IMR-90 (cell line): Measurements from ENCODE around the gene IGFBP7. TPM values are rescaled to one million over a fixed set of nuclear protein-coding genes. Genes with fewer than 3 reads are reported as not detected.

Source experiments
- ATAC-seq: fragments of 200-7000 bp; cut with Tn5 transposase; 2 replicates; pipeline ENCODE4 v1.9.1; 2020; ENCODE audit warnings: low read depth, mild to moderate bottlenecking, moderate library complexity
- BruUV-seq: library from RNA; stranded (reverse); fragments of 400-500 nt; replicated peaks from 2 replicates; lab custom pipeline; 2021; lab: Mats Ljungman, UMichigan
- CTCF ChIA-PET: fragments of 300-600 bp; formaldehyde crosslinking; extraction: SDS; loops from one replicate; lab custom pipeline; 2021; ENCODE audit warnings: antibody characterized with exemption; lab: Yijun Ruan, JAX
- POLR2A ChIA-PET: fragments of 300-600 bp; sonication (Branson Sonifier 250); formaldehyde crosslinking; loops from one replicate; lab custom pipeline; 2022; ENCODE audit warnings: antibody characterized with exemption; ENCODE audit not compliant: unreplicated experiment; lab: Charles Lee
- DNase-seq: peaks from one replicate; pipeline ENCODE4 v3.0.0; 2013
- H2AFZ ChIP-seq: replicated peaks from 2 replicates; pipeline ENCODE3; 2013; ENCODE audit warnings: low read length, mild to moderate bottlenecking; ENCODE audit not compliant: poor library complexity
- H2AK5ac ChIP-seq: 2 replicates; pipeline ENCODE4 v1.6.1; 2013; ENCODE audit warnings: low read depth, low read length, inconsistent platforms
- H2AK9ac ChIP-seq: replicated peaks from 2 replicates; pipeline ENCODE3; 2013; ENCODE audit warnings: mild to moderate bottlenecking, low read depth, low read length, moderate library complexity; ENCODE audit not compliant: poor library complexity
- H2BK120ac ChIP-seq: 2 replicates; pipeline ENCODE4 v1.6.1; 2013; ENCODE audit warnings: low read depth, low read length, inconsistent platforms
- H2BK15ac ChIP-seq: 3 replicates; pipeline ENCODE4 v1.6.1; 2013; ENCODE audit warnings: low read depth, low read length, inconsistent platforms
- H2BK20ac ChIP-seq: 2 replicates; pipeline ENCODE4 v1.6.1; 2013; ENCODE audit warnings: low read depth, mild to moderate bottlenecking, inconsistent platforms, low read length, moderate library complexity
- H2BK5ac ChIP-seq: 2 replicates; pipeline ENCODE4 v1.6.1; 2013; ENCODE audit warnings: mild to moderate bottlenecking, low read depth, low read length, inconsistent platforms; ENCODE audit not compliant: poor library complexity, severe bottlenecking
- H3K14ac ChIP-seq: replicated peaks from 2 replicates; pipeline ENCODE4 v1.6.1; 2013; ENCODE audit warnings: low read depth, low read length, inconsistent platforms
- H3K18ac ChIP-seq: 2 replicates; pipeline ENCODE4 v1.6.1; 2013; ENCODE audit warnings: low read depth, low read length, control low read depth
- H3K23ac ChIP-seq: 2 replicates; pipeline ENCODE4 v1.6.1; 2013; ENCODE audit warnings: low read depth, low read length, inconsistent platforms
- H3K27ac ChIP-seq: 2 replicates; pipeline ENCODE4 v1.5.1; 2013; ENCODE audit warnings: mild to moderate bottlenecking, control low read depth, low read length; ENCODE audit not compliant: insufficient read depth
- H3K27me3 ChIP-seq: 2 replicates; pipeline ENCODE4 v1.6.1; 2013; ENCODE audit warnings: low read length; ENCODE audit not compliant: control insufficient read depth, insufficient read depth
- H3K36me3 ChIP-seq: 2 replicates; pipeline ENCODE4 v1.6.1; 2013; ENCODE audit warnings: low read length, mixed read lengths; ENCODE audit not compliant: control insufficient read depth, insufficient read depth
- H3K4ac ChIP-seq: 2 replicates; pipeline ENCODE4 v1.6.1; 2013; ENCODE audit warnings: low read depth, low read length, inconsistent platforms
- H3K4me1 ChIP-seq: 2 replicates; pipeline ENCODE4 v1.6.1; 2013; ENCODE audit warnings: low read length, mixed read lengths; ENCODE audit not compliant: control insufficient read depth, insufficient read depth
- H3K4me2 ChIP-seq: 2 replicates; pipeline ENCODE4 v1.6.1; 2013; ENCODE audit warnings: low read depth, mild to moderate bottlenecking, control low read depth, low read length, moderate library complexity
- H3K4me3 ChIP-seq: 2 replicates; pipeline ENCODE4 v1.5.1; 2013; ENCODE audit warnings: low read depth, mild to moderate bottlenecking, control low read depth, low read length, moderate library complexity; ENCODE audit not compliant: insufficient read depth
- H3K56ac ChIP-seq: 2 replicates; pipeline ENCODE4 v1.6.1; 2013; ENCODE audit warnings: low read length, inconsistent platforms; ENCODE audit not compliant: insufficient read depth; ENCODE audit errors: extremely low read depth
- H3K79me1 ChIP-seq, 2 experiments: 2 replicates each; pipeline ENCODE4 v1.6.1; 2013; ENCODE audit warnings: low read length in 2 of 2, inconsistent platforms in 1 of 2, low read depth in 1 of 2
- H3K9ac ChIP-seq: 2 replicates; pipeline ENCODE4 v1.6.1; 2013; ENCODE audit warnings: low read depth, low read length, control low read depth
- H3K9me1 ChIP-seq: 2 replicates; pipeline ENCODE4 v1.6.1; 2013; ENCODE audit warnings: low read length, inconsistent platforms; ENCODE audit not compliant: insufficient read depth
- H3K9me3 ChIP-seq: 2 replicates; pipeline ENCODE4 v1.6.1; 2013; ENCODE audit warnings: low read length; ENCODE audit not compliant: control insufficient read depth, insufficient read depth
- H4K20me1 ChIP-seq: 2 replicates; pipeline ENCODE4 v1.6.1; 2013; ENCODE audit warnings: low read length, inconsistent platforms; ENCODE audit not compliant: insufficient read depth
- H4K5ac ChIP-seq: 2 replicates; pipeline ENCODE4 v1.6.1; 2013; ENCODE audit warnings: mild to moderate bottlenecking, low read depth, low read length, control low read depth
- H4K8ac ChIP-seq, 2 experiments: 2 replicates each; pipeline ENCODE4 v1.6.1; 2013; ENCODE audit warnings: low read depth in 2 of 2, low read length in 2 of 2, control low read depth in 1 of 2, inconsistent platforms in 1 of 2
- H4K91ac ChIP-seq: 2 replicates; pipeline ENCODE4 v1.6.1; 2013; ENCODE audit warnings: low read depth, low read length, inconsistent platforms; ENCODE audit not compliant: insufficient read depth
- BHLHE40 ChIP-seq: fragments of 150-350 bp; IDR thresholded peaks from 2 replicates; pipeline ENCODE4 v1.6.1; 2016; ENCODE audit warnings: mild to moderate bottlenecking, low read depth, low read length
- CEBPB ChIP-seq: IDR thresholded peaks from 2 replicates; pipeline ENCODE4 v1.6.1; 2012; ENCODE audit warnings: low read depth, low read length, improper control_type of control experiment
- CHD1 ChIP-seq: IDR thresholded peaks from 2 replicates; pipeline ENCODE4 v1.6.1; 2012; ENCODE audit warnings: low read depth, low read length, improper control_type of control experiment
- FOS ChIP-seq: fragments of 150-350 bp; IDR thresholded peaks from 2 replicates; pipeline ENCODE4 v1.6.1; 2016; ENCODE audit warnings: low read depth, low read length
- MAFK ChIP-seq: IDR thresholded peaks from 2 replicates; pipeline ENCODE4 v1.6.1; 2012; ENCODE audit warnings: low read depth, low read length, improper control_type of control experiment
- MAZ ChIP-seq: IDR thresholded peaks from 2 replicates; pipeline ENCODE4 v1.6.1; 2012; ENCODE audit warnings: low read depth, mild to moderate bottlenecking, low read length, improper control_type of control experiment, moderate library complexity, borderline replicate concordance
- MXI1 ChIP-seq: IDR thresholded peaks from 2 replicates; pipeline ENCODE4 v1.6.1; 2012; ENCODE audit warnings: low read depth, mild to moderate bottlenecking, low read length, moderate library complexity, borderline replicate concordance
- NFE2L2 ChIP-seq: fragments of 150-350 bp; IDR thresholded peaks from 2 replicates; pipeline ENCODE4 v1.6.1; 2016; ENCODE audit warnings: low read depth, mild to moderate bottlenecking, low read length
- POLR2A ChIP-seq: IDR thresholded peaks from 2 replicates; pipeline ENCODE4 v1.6.1; 2012; ENCODE audit warnings: mild to moderate bottlenecking, low read depth, low read length
- RAD21 ChIP-seq: IDR thresholded peaks from 2 replicates; pipeline ENCODE4 v1.6.1; 2012; ENCODE audit warnings: low read length, improper control_type of control experiment
- RCOR1 ChIP-seq: IDR thresholded peaks from 2 replicates; pipeline ENCODE4 v1.6.1; 2012; ENCODE audit warnings: mild to moderate bottlenecking, low read length, improper control_type of control experiment; ENCODE audit not compliant: insufficient replicate concordance
- RFX5 ChIP-seq: IDR thresholded peaks from 2 replicates; pipeline ENCODE4 v1.8.0; 2012; ENCODE audit warnings: low read depth, mild to moderate bottlenecking, low read length, moderate library complexity
- SMC3 ChIP-seq: fragments of 150-350 bp; IDR thresholded peaks from 2 replicates; pipeline ENCODE4 v1.6.1; 2016; ENCODE audit warnings: low read depth, mild to moderate bottlenecking, antibody characterized with exemption, low read length, moderate library complexity
- WGBS, 2 experiments: methylation state at CpG; one replicate each; pipeline versions ENCODE4 v1.1.5 to v1.1.7; 2013; ENCODE audit warnings: missing lambda C conversion rate in 2 of 2; ENCODE audit not compliant: insufficient read length in 1 of 2; ENCODE audit errors: extremely low coverage in 2 of 2; 5-methylcytosine and 5-hydroxymethylcytosine counted together
- dilution Hi-C: fragments of 300-500 bp; cut with HindIII; formaldehyde crosslinking; loops from one replicate; pipeline ENCODE4 v1.14.3; 2018; ENCODE audit warnings: low sequenced_read_pairs; ENCODE audit not compliant: unreplicated experiment
- in situ Hi-C: fragments of 300-500 bp; cut with MboI; formaldehyde crosslinking; loops from 3 replicates; pipeline ENCODE4 v1.14.3; 2019; ENCODE audit warnings: low sequenced_read_pairs, inconsistent platforms, mixed read lengths
- intact Hi-C: fragments of 100-400 bp; cut with micrococcal nuclease; formaldehyde crosslinking; loops from 2 replicates; pipeline ENCODE4 v1.10.0; 2022
- polyA plus RNA-seq, 3 experiments: library from polyadenylated mRNA; depleted of rRNA; stranded (reverse); fragments of >200 nt; gene quantifications; 2 replicates each; pipeline ENCODE4 v1.2.3, GENCODE V29; 2012; ENCODE audit warnings: low replicate concordance in 1 of 3
- total RNA-seq: library from RNA; depleted of rRNA; stranded (reverse); fragments of >200 nt; gene quantifications from 2 replicates; pipeline ENCODE4 v1.2.3, GENCODE V29; 2012
- TF ChIP-seq, protein P1 (sequence below): fragments of 150-350 bp; IDR thresholded peaks from 2 replicates; pipeline ENCODE4 v1.6.1; 2016; ENCODE audit warnings: low read depth, mild to moderate bottlenecking, low read length, moderate library complexity, borderline replicate concordance
- TF ChIP-seq, protein P2 (sequence below): conservative IDR thresholded peaks from 2 replicates; pipeline ENCODE4 v1.5.1; 2012; ENCODE audit warnings: mild to moderate bottlenecking, low read depth, low read length, improper control_type of control experiment
- TF ChIP-seq, protein P3 (sequence below): fragments of 150-350 bp; IDR thresholded peaks from 2 replicates; pipeline ENCODE4 v1.6.1; 2017; ENCODE audit warnings: mild to moderate bottlenecking, antibody characterized with exemption, low read length, low read depth

Gene IGFBP7
- total and polyA plus RNA-seq, 2 of the 4 experiments (the other 2 are of a cell fraction) = 33.2 to 267 TPM

DNA sequence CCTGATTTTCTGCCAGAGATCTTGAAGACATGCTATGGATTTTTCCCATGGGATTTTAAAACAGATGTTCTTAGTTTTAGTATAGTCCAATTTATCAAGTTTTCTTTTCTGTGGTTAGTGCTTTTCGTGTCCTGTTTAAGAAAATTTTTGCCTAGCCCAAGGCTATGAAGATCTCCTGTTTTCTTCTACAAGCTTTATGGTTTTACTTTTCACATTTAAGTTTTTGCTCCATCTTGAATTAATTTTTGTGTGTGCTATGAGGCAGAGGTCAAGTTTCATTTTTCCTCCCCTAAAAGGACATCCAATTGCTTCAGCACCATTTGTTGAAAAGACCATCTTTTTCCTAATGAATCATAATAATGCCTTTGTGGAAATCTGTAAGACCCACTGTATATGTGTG is 65.9 kb downstream of the IGFBP7 start:
- Histone ChIP-seq H2BK15ac (peak overlapping the region; percentile 90; the same call in 2 of the 3 replicates), H3K9me1 (peaks cover 24% of the 10 kb centered on the region), H3K18ac (peak overlapping the region; percentile 97), H4K8ac (peak overlapping the region; percentile 75 to 80), H3K4me3 (no peak overlapping the region), H3K9me3 (0 out of 2 replicates have a peak, but pooled peaks cover 2% of the 10 kb centered on the region), H3K4ac (peak overlapping the region; percentile 97), H2AFZ (no peak overlapping the region), H2AK9ac (no peak overlapping the region), H3K36me3 (peaks cover 5% of the 10 kb centered on the region), H3K4me2 (peak overlapping the region; percentile 54), H2BK5ac (peak overlapping the region; percentile 92), H3K4me1 (peaks cover 26% of the 10 kb centered on the region), H3K9ac (peak overlapping the region; percentile 53), H3K27me3 (no peaks in the 10 kb centered on the region), H3K23ac (peak overlapping the region; percentile 94), H2BK120ac (peak overlapping the region; percentile 95), H3K27ac (peak overlapping the region; percentile 90), H4K20me1 (no peaks in the 10 kb centered on the region), H2AK5ac (peak overlapping the region; percentile 94), H4K91ac (peak overlapping the region; percentile 94), H3K79me1 (peaks cover 27 to 71% of the 10 kb centered on the region in 2 experiments), H3K14ac (peak overlapping the region; percentile 79), H4K5ac (peak overlapping the region; percentile 96), H2BK20ac (peak overlapping the region; percentile 96), H3K56ac (peak overlapping the region; percentile 80)
- BruUV-seq = no TSS peak
- in situ Hi-C loops = loop anchor here (25.0 kb wide), 1 partner anchor 393 kb away; no protein-coding TSS in a partner anchor
- intact Hi-C loops = no loop called here
- dilution Hi-C loops = no loop called here
- peak; percentile 8; the same call in 1 of the 2 replicates for ATAC-seq
- ChIA-PET CTCF (interaction anchor here (0.6 kb wide), 1 partner anchor 19 kb away, joined by 3 read pairs; no protein-coding TSS in a partner anchor), POLR2A (interaction anchor here (0.6 kb wide), 1 partner anchor 37 kb away, joined by 5 read pairs; no protein-coding TSS in a partner anchor)
- TF ChIP-seq BHLHE40 (no peak), CEBPB (no peak), RCOR1 (no peak), RAD21 (no peak), MXI1 (no peak), SMC3 (no peak), POLR2A (no peak), MAZ (no peak), NFE2L2 (no peak), RFX5 (no peak), MAFK (no peak), CHD1 (no peak), FOS (no peak)
- TF ChIP-seq, protein P1, sequence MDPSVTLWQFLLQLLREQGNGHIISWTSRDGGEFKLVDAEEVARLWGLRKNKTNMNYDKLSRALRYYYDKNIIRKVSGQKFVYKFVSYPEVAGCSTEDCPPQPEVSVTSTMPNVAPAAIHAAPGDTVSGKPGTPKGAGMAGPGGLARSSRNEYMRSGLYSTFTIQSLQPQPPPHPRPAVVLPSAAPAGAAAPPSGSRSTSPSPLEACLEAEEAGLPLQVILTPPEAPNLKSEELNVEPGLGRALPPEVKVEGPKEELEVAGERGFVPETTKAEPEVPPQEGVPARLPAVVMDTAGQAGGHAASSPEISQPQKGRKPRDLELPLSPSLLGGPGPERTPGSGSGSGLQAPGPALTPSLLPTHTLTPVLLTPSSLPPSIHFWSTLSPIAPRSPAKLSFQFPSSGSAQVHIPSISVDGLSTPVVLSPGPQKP = no peak
- TF ChIP-seq, protein P2, sequence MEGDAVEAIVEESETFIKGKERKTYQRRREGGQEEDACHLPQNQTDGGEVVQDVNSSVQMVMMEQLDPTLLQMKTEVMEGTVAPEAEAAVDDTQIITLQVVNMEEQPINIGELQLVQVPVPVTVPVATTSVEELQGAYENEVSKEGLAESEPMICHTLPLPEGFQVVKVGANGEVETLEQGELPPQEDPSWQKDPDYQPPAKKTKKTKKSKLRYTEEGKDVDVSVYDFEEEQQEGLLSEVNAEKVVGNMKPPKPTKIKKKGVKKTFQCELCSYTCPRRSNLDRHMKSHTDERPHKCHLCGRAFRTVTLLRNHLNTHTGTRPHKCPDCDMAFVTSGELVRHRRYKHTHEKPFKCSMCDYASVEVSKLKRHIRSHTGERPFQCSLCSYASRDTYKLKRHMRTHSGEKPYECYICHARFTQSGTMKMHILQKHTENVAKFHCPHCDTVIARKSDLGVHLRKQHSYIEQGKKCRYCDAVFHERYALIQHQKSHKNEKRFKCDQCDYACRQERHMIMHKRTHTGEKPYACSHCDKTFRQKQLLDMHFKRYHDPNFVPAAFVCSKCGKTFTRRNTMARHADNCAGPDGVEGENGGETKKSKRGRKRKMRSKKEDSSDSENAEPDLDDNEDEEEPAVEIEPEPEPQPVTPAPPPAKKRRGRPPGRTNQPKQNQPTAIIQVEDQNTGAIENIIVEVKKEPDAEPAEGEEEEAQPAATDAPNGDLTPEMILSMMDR = no peak
- TF ChIP-seq, protein P3, sequence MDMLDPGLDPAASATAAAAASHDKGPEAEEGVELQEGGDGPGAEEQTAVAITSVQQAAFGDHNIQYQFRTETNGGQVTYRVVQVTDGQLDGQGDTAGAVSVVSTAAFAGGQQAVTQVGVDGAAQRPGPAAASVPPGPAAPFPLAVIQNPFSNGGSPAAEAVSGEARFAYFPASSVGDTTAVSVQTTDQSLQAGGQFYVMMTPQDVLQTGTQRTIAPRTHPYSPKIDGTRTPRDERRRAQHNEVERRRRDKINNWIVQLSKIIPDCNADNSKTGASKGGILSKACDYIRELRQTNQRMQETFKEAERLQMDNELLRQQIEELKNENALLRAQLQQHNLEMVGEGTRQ = no peak
- peak; percentile 55 for DNase-seq
- WGBS, 2 experiments = no CpG with 5 or more reads among the region's 1 CpG
